HG03342 (cell line): ENCODE data around the gene ZNF563.
"Not testable (repeated sequence)": the region's sequence is repeated elsewhere in the genome, so short reads cannot be mapped to it uniquely, and the experiment has no call there.

Source experiments
- ATAC-seq: cut with Tn5 transposase; IDR thresholded peaks from one replicate; pipeline ENCODE4 v1.9.1; 2021; ENCODE audit warnings: mild to moderate bottlenecking, moderate library complexity; ENCODE audit not compliant: unreplicated experiment

ZNF563 gene

DNA sequence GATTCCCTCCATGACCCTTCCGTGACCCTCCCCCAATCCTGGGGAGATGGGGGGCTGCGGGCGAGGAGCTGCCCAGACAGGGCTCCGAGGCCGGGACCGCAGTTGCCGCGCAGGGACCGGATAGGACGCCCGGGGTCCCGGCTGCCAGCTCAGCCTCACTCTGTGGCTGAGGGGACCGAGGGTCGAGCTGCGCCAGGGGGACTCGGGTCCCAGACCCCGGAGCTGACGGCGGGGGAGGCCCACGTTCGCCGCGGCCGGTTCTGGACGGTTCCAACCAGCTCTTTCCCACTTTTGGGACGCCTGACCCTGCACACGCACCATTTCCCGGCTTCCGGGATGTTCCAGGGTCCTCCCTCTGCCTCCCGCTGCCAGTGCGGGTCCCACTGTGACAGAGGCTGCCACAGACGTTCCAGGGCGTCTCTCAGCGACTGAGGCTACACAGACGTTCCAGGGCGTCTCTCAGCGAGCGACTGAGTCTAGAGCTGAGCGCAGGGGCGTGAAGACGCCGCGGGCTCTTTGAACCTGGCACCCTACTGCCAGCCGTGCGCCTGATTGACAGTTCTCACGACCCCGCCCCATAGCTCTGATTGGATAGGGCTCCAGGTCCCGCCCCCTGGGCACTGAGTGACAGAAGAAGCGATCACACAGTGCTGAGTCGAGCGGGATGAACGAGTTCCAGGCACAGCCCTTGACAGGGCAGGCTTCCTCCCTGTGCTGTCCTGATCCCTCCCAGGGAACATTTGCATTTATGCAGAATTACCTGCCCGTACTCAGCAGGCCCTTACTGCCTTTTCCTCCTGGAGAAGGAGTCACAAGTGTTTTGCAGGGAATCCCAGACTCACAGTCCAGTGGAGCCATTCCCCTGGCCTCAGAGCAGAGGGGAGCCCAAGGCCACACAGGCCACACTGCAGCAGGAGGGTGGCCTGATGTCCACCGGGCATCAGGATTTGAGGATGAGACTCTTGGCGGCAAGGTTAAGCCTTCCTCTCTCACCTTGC is at the start of gene ZNF563:
Gene ZNF563, minus strand, starts transcription at position 472 of the 998 bp plus-strand sequence. Its CDS starts 151 bp downstream, at position 321.
- peak; percentile 92 for ATAC-seq

- no peak for ATAC-seq
Measured at GRCh38 chr19:12380444-12380737, 47.0 kb upstream of the ZNF563 start.

GRCh38 chr19:12379732-12380443 is 46.5 kb upstream of the ZNF563 start:
- no peak for ATAC-seq

- no peak for ATAC-seq
Measured at GRCh38 chr19:12374026-12374425, 40.6 kb upstream of the ZNF563 start.

GRCh38 chr19:12365236-12366162 is 32.1 kb upstream of the ZNF563 start, which contains the start of gene ZNF442:
Gene ZNF442 (minus strand): TSS chr19:12365683. CDS start chr19:12363631, 2,052 bp downstream.
- ATAC-seq, result peak; percentile 91

- no peak for ATAC-seq
Measured at GRCh38 chr19:12364391-12365235, 31.2 kb upstream of the ZNF563 start.

- not testable (repeated sequence) for ATAC-seq
Measured at GRCh38 chr19:12362236-12362635, 28.8 kb upstream of the ZNF563 start.

DNA sequence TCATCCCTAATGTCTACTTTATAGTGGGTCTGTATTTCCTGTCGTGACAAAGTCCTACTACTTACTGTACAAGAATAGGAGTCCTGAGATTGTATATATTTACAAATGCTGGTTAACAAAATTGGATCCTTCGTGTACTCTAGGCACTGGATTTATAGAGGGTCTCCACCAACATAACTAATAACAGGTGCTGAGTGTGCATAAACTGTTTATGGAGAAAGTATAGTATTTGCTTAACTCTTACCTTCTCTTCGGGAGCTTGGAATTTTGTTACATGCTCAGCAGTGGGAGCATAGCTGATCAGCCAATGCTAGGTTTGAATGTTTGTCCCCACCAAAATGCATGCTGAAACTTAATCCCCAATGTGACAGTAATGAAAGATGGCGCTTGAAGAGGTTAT is 19.9 kb upstream of the ZNF563 start:
- no peak for ATAC-seq

DNA sequence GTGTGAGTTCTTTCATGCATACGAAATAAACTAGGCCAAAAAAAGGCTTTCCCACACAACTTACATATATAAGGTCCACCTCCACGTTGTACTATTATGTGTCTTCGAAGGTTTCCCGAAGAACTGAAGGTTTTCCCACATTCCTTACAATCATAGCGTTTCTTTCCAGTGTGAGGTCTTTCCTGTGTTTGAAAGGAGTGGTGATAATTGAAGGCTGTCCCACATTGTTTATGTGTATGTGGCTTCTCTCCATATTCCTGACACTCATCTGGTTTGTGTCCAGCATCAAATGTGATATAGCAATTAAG is 17.4 kb upstream of the ZNF563 start:
- ATAC-seq, result no peak

DNA sequence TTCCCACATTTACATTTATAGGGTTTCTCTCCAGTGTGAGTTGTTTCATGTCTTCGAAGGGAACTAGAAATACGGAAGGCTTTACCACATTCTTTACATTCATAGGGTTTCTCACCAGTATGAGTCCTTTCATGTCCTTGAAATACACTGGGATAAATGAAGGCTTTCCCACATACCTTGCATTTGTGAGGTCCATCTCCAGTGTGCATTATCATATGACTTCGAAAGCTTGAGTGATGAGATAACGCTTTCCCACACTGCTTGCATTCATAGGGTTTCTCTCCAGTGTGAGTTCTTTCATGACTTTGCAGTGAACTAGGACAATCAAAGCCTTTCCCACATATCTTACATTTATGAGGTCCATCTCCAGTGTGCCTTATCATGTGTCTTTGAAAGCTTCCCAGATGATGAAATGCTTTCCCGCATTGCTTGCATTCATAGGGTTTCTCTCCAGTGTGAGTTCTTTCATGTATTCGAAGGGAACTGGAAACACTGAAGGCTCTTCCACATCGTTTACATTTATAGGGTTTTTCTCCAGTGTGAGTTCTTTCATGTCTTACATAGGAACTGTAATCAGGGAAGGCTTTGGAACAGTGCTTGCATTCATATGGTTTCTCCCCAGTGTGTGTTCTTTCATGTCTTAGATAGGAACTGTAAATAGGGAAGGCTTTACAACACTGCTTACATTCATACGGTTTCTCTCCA is 16.9 kb upstream of the ZNF563 start:
- ATAC-seq, result no peak

GRCh38 chr19:12346896-12347295 is 13.5 kb upstream of the ZNF563 start:
- ATAC-seq, result no peak

GRCh38 chr19:12345197-12345596 is 11.8 kb upstream of the ZNF563 start:
- no peak for ATAC-seq

GRCh38 chr19:12331211-12331941 is 2.1 kb downstream of the ZNF563 start:
- peak; percentile 41 for ATAC-seq

- no peak for ATAC-seq
Measured at GRCh38 chr19:12330340-12330739, 3.1 kb downstream of the ZNF563 start.

DNA sequence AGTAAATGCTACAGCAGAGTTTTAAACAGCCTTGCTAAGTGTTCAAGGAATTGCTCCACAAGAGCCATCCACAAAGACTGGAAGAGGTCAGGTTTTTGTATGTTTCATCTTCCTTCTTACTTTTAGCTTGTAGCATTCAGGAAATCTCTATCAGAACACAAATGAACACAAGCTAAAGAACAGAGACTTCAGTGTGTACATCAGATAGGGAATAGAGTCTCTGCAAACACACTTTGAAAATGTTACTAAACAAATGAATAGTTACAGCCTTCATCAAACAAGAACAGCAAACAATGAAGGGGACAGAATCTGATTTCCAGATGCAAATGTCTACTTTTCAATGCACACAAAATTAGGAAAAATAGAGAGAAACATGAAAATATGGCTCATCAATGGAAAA is 7.7 kb downstream of the ZNF563 start:
- no peak for ATAC-seq

DNA sequence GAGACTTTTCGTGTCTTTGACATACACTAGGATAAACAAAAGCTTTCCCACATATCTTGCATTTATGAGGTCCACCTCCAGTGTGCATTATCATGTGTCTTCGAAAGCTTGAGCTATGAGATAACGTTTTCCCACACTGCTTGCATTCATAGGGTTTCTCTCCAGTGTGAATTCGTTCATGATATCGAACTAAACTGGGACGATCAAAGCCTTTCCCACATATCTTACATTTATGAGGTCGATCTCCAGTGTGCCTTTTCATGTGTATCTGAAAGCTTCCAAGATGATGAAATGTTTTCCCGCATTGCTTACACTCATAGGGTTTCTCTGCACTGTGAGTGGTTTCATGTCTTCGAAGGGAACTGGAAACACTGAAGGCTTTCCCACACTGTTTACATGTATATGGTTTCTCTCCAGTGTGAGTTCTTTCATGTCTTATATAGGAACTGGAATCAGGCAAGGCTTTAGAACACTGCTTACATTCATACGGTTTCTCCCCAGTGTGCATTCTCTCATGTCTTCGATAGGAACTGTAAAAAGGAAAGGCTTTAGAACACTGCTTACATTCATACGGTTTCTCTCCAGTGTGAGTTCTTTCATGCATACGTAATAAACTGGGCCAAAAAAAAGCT is 14.5 kb downstream of the ZNF563 start:
- ATAC-seq, result no peak

- ATAC-seq, result no peak
Measured at GRCh38 chr19:12314553-12314952, 18.9 kb downstream of the ZNF563 start.

DNA sequence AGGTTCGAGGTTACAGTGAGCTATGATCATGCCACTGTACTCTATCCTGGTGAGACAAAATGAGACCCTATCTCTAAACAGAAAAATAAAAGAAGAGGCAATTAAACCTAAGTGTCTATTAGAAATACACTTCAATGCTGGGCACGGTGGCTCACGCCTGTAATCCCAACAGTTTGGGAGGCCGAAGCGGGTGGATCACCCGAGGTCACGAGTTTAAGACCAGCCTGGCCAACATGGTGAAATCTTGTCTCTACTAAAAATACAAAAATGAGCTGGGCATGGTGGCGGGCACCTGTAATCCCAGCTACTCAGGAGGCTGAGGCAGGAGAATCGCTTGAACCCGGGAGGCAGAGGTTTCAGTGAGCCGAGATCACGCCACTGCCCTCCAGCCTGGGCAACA is 24.5 kb downstream of the ZNF563 start:
- not testable (repeated sequence) for ATAC-seq
